H9 (cell line): Measurements from ENCODE around the gene PLAGL1. TPM values are rescaled to one million over a fixed set of nuclear protein-coding genes. Genes with fewer than 3 reads are reported as not detected.

Experiments used
- DNase-seq: peaks from one replicate; pipeline ENCODE4 v3.0.0-alpha.2; 2017
- H2AFZ ChIP-seq: one replicate; pipeline ENCODE4 v1.6.1; 2013; ENCODE audit warnings: mild to moderate bottlenecking, low read length, control low read depth, moderate library complexity
- H2AK5ac ChIP-seq: 2 replicates; pipeline ENCODE4 v1.6.1; 2013; ENCODE audit warnings: low read length, control low read depth, mixed read lengths; ENCODE audit not compliant: insufficient read length
- H2BK120ac ChIP-seq: one replicate; pipeline ENCODE4 v1.6.1; 2013; ENCODE audit warnings: low read depth, mild to moderate bottlenecking, low read length, control low read depth, inconsistent platforms; ENCODE audit not compliant: poor library complexity, severe bottlenecking
- H2BK12ac ChIP-seq: 2 replicates; pipeline ENCODE4 v1.6.1; 2013; ENCODE audit warnings: low read length, control low read depth, mixed read lengths, low read depth; ENCODE audit not compliant: insufficient read length
- H2BK15ac ChIP-seq: 2 replicates; pipeline ENCODE4 v1.6.1; 2013; ENCODE audit warnings: low read depth, low read length, control low read depth
- H2BK20ac ChIP-seq: one replicate; pipeline ENCODE4 v1.6.1; 2013; ENCODE audit warnings: low read depth, mild to moderate bottlenecking, low read length, control low read depth, inconsistent platforms; ENCODE audit not compliant: poor library complexity, severe bottlenecking
- H2BK5ac ChIP-seq: 2 replicates; pipeline ENCODE4 v1.6.1; 2013; ENCODE audit warnings: low read length, control low read depth, mixed read lengths; ENCODE audit not compliant: insufficient read length
- H3K14ac ChIP-seq: 2 replicates; pipeline ENCODE4 v1.6.1; 2013; ENCODE audit warnings: low read length, control low read depth; ENCODE audit not compliant: insufficient read depth
- H3K18ac ChIP-seq: 2 replicates; pipeline ENCODE4 v1.6.1; 2013; ENCODE audit warnings: low read depth, mild to moderate bottlenecking, mixed read lengths, low read length, control low read depth; ENCODE audit not compliant: insufficient read length
- H3K23ac ChIP-seq: 2 replicates; pipeline ENCODE4 v1.6.1; 2013; ENCODE audit warnings: low read length, control low read depth, mixed read lengths, low read depth; ENCODE audit not compliant: insufficient read length
- H3K23me2 ChIP-seq: 2 replicates; pipeline ENCODE4 v1.6.1; 2013; ENCODE audit warnings: low read depth, mild to moderate bottlenecking, mixed read lengths, low read length, control low read depth; ENCODE audit not compliant: insufficient read length, poor library complexity, severe bottlenecking
- H3K27ac ChIP-seq: 2 replicates; pipeline ENCODE4 v1.5.1; 2013; ENCODE audit warnings: low read length, control low read depth, mixed read lengths, low read depth; ENCODE audit not compliant: insufficient read length
- H3K27me3 ChIP-seq: 2 replicates; pipeline ENCODE4 v1.6.1; 2013; ENCODE audit warnings: low read length, control low read depth, inconsistent platforms; ENCODE audit not compliant: insufficient read depth
- H3K4ac ChIP-seq: 2 replicates; pipeline ENCODE4 v1.6.1; 2013; ENCODE audit warnings: low read depth, mild to moderate bottlenecking, control low read depth, inconsistent platforms, low read length, moderate library complexity
- H3K4me1 ChIP-seq: 2 replicates; pipeline ENCODE4 v1.6.1; 2013; ENCODE audit warnings: low read length, control low read depth, inconsistent platforms; ENCODE audit not compliant: insufficient read depth
- H3K4me2 ChIP-seq: 2 replicates; pipeline ENCODE4 v1.6.1; 2013; ENCODE audit warnings: low read length, control low read depth, mixed read lengths; ENCODE audit not compliant: insufficient read length, insufficient read depth
- H3K56ac ChIP-seq: 2 replicates; pipeline ENCODE4 v1.6.1; 2013; ENCODE audit warnings: low read depth, mild to moderate bottlenecking, mixed read lengths, low read length, control low read depth; ENCODE audit not compliant: insufficient read length
- H3K79me1 ChIP-seq: 2 replicates; pipeline ENCODE4 v1.6.1; 2013; ENCODE audit warnings: low read depth, mild to moderate bottlenecking, moderate library complexity, low read length, control low read depth, inconsistent platforms; ENCODE audit not compliant: insufficient read depth, poor library complexity, severe bottlenecking
- H3K79me2 ChIP-seq: 2 replicates; pipeline ENCODE4 v1.6.1; 2013; ENCODE audit warnings: low read length, control low read depth, inconsistent platforms; ENCODE audit not compliant: insufficient read depth
- H3K9ac ChIP-seq: 2 replicates; pipeline ENCODE4 v1.6.1; 2013; ENCODE audit warnings: low read length, control low read depth, mixed read lengths; ENCODE audit not compliant: insufficient read length; ENCODE audit errors: extremely low read depth
- H3K9me3 ChIP-seq: one replicate; pipeline ENCODE4 v1.6.1; 2013; ENCODE audit warnings: low read depth, low read length, inconsistent platforms; ENCODE audit not compliant: control insufficient read depth
- H3T11ph ChIP-seq: one replicate; pipeline ENCODE4 v1.6.1; 2013; ENCODE audit warnings: mild to moderate bottlenecking, low read length, control low read depth, inconsistent platforms
- H4K20me1 ChIP-seq: one replicate; pipeline ENCODE4 v1.6.1; 2013; ENCODE audit not compliant: control insufficient read depth, insufficient read length, insufficient read depth
- H4K5ac ChIP-seq: 2 replicates; pipeline ENCODE4 v1.6.1; 2013; ENCODE audit warnings: low read depth, mild to moderate bottlenecking, mixed read lengths, low read length, control low read depth; ENCODE audit not compliant: insufficient read length
- H4K8ac ChIP-seq: replicated peaks from 2 replicates; pipeline ENCODE4 v1.6.1; 2013; ENCODE audit warnings: low read length, control low read depth, mixed read lengths, low read depth; ENCODE audit not compliant: insufficient read length
- H4K91ac ChIP-seq: 2 replicates; pipeline ENCODE4 v1.6.1; 2013; ENCODE audit warnings: low read depth, mild to moderate bottlenecking, moderate library complexity, mixed read lengths, low read length, control low read depth; ENCODE audit not compliant: insufficient read length
- H3K27ac Mint-ChIP-seq, 3 experiments: 2 replicates in 2 of 3; 3 replicates in 1 of 3; pipeline ENCODE4 v1.8.0; 2020 to 2021; ENCODE audit warnings: mixed read lengths in 3 of 3, mild to moderate bottlenecking in 1 of 3, moderate library complexity in 1 of 3
- H3K27me3 Mint-ChIP-seq: 2 replicates; pipeline ENCODE4 v1.8.0; 2021; ENCODE audit warnings: low read depth, mild to moderate bottlenecking, moderate library complexity, mixed read lengths
- H3K36me3 Mint-ChIP-seq, 3 experiments: 2 replicates in 2 of 3; 3 replicates in 1 of 3; pipeline ENCODE4 v1.8.0; 2020 to 2021; ENCODE audit warnings: low read depth in 3 of 3, mixed read lengths in 3 of 3; ENCODE audit not compliant: insufficient read depth in 1 of 3
- H3K4me1 Mint-ChIP-seq, 2 experiments: 2 replicates each; pipeline ENCODE4 v1.8.0; 2020; ENCODE audit warnings: mixed read lengths in 2 of 2
- H3K4me3 Mint-ChIP-seq, 2 experiments: 2 replicates in 1 of 2; 3 replicates in 1 of 2; pipeline ENCODE4 v1.8.0; 2020 to 2021; ENCODE audit warnings: mild to moderate bottlenecking in 2 of 2, mixed read lengths in 2 of 2, moderate library complexity in 1 of 2
- H3K9me3 Mint-ChIP-seq, 2 experiments: 2 replicates in 1 of 2; 3 replicates in 1 of 2; pipeline ENCODE4 v1.8.0; 2020; ENCODE audit warnings: mild to moderate bottlenecking in 2 of 2, mixed read lengths in 2 of 2, moderate library complexity in 1 of 2
- CTCF ChIP-seq: fragments of 200-600 bp; sonication (generic); conservative IDR thresholded peaks from 3 replicates; pipeline ENCODE4 v1.8.0; 2021; ENCODE audit warnings: antibody characterized with exemption, mild to moderate bottlenecking
- WGBS: extraction: QIAGEN DNeasy Blood & Tissue Kit; methylation state at CpG from one replicate; pipeline ENCODE4 v1.1.7; 2013; ENCODE audit warnings: missing lambda C conversion rate, low lambda C conversion rate, mixed read lengths; ENCODE audit not compliant: insufficient read length; ENCODE audit errors: extremely low coverage; 5-methylcytosine and 5-hydroxymethylcytosine counted together
- total RNA-seq: library from RNA; stranded (reverse); gene quantifications from 2 replicates; pipeline ENCODE4 v1.2.1, GENCODE V29; 2021

The PLAGL1 gene
- total RNA-seq, 1 experiment from 2014 or later = 1.9 TPM

- Histone ChIP-seq H4K20me1 (no peaks in the 10 kb centered on the region), H4K8ac (no peak overlapping the region), H3K27me3 (no peaks in the 10 kb centered on the region), H2BK12ac (no peak overlapping the region), H3K79me1 (no peaks in the 10 kb centered on the region), H4K91ac (no peak overlapping the region), H2AK5ac (no peak overlapping the region), H4K5ac (no peak overlapping the region), H3K9me3 (no peaks in the 10 kb centered on the region), H3K23me2 (no peaks in the 10 kb centered on the region), H3K14ac (no peak overlapping the region), H3K4me1 (no peaks in the 10 kb centered on the region), H2AFZ (no peak overlapping the region), H3K4ac (no peak overlapping the region), H3K9ac (no peak overlapping the region), H3T11ph (no peak overlapping the region), H3K4me2 (no peak overlapping the region), H3K18ac (no peak overlapping the region), H2BK20ac (no peak overlapping the region), H3K79me2 (no peaks in the 10 kb centered on the region), H2BK5ac (no peak overlapping the region), H3K56ac (no peak overlapping the region), H2BK120ac (no peak overlapping the region), H2BK15ac (no peak overlapping the region), H3K27ac (no peak overlapping the region), H3K23ac (no peak overlapping the region)
- H3K27ac Mint-ChIP-seq = no peak overlapping the region
- no peaks in the 10 kb centered on the region; a peak in 1 of 7 replicates for H3K36me3 Mint-ChIP-seq
- H3K27me3 Mint-ChIP-seq = peaks cover 8% of the 10 kb centered on the region
- no CpG with 5 or more reads among the region's 5 CpGs for WGBS
- H3K4me3 Mint-ChIP-seq = no peak overlapping the region
- H3K9me3 Mint-ChIP-seq = no peaks in the 10 kb centered on the region
- no peak for TF ChIP-seq CTCF
- peaks cover 11 to 12% of the 10 kb centered on the region in 2 experiments for H3K4me1 Mint-ChIP-seq
- no peak for DNase-seq
Observed at GRCh38 chr6:144019929-144020328, 11.9 kb upstream of the PLAGL1 start.
